Hematopoietic multipotent progenitor cell treated with erythropoietin and hydrocortisone succinate and interleukin-3 and kit ligand, for 6 days (in vitro differentiated cells): ENCODE data around the gene ATG9B.

Source experiments
- DNase-seq: peaks from one replicate; pipeline ENCODE4 v3.0.0-alpha.2; 2015

The ATG9B gene

GRCh38 chr7:150977382-150978125, 46.7 kb downstream of the ATG9B start:
- no peak for DNase-seq

GRCh38 chr7:150976529-150977381, 47.5 kb downstream of the ATG9B start:
- DNase-seq = no peak

GRCh38 chr7:150975536-150976319, 48.6 kb downstream of the ATG9B start:
- no peak for DNase-seq

- peak; percentile 70 for DNase-seq
These were observed 49.6 kb downstream of the ATG9B start for GRCh38 chr7:150974468-150975391.

GRCh38 chr7:150973571-150974451, 50.5 kb downstream of the ATG9B start:
- no peak for DNase-seq

GRCh38 chr7:150972741-150973140, 51.6 kb downstream of the ATG9B start:
- DNase-seq = no peak

GRCh38 chr7:150972023-150972468, 52.2 kb downstream of the ATG9B start:
- DNase-seq = no peak

GRCh38 chr7:150971242-150972022, 52.9 kb downstream of the ATG9B start:
- DNase-seq = no peak

GRCh38 chr7:150970424-150970823, 53.9 kb downstream of the ATG9B start:
- no peak for DNase-seq

- DNase-seq = no peak
These were observed 54.8 kb downstream of the ATG9B start for GRCh38 chr7:150969475-150969874.

- no peak for DNase-seq
These were observed 55.4 kb downstream of the ATG9B start for GRCh38 chr7:150968734-150969372.

- DNase-seq = no peak
These were observed 56.1 kb downstream of the ATG9B start for GRCh38 chr7:150968056-150968733.

- DNase-seq = no peak
These were observed 56.9 kb downstream of the ATG9B start for GRCh38 chr7:150967349-150967748.

GRCh38 chr7:150966002-150966401, 58.3 kb downstream of the ATG9B start:
- peak; percentile 76 for DNase-seq

GRCh38 chr7:150965273-150965830, 58.9 kb downstream of the ATG9B start:
- no peak for DNase-seq
